ENCODE data around the gene OSBPL8.
"Not testable (repeated sequence)": the region's sequence is repeated elsewhere in the genome, so short reads cannot be mapped to it uniquely, and the experiment has no call there.

OSBPL8 gene

DNA sequence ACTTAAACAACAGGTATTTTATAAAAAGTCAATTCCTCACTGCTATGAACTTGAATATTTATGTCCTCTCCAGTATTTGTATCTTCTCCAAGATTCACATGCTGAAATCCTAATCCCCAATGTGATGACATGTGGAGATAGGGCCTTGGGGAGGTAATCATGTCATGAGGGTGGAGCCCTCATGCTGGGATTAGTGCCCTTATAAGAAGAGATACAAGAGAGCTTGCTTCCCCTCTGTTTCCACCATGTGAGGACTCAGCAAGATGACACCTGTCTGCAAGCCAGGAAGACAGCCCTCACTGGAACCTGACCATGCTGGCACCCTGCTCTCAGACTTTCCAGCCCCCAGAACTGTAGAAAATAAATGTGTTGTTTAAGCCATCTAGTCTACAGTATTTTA, 36.2 kb downstream of the OSBPL8 start:
- no peak for DNase-seq (ENCODE audit: low read depth in 2 of 2)

DNA sequence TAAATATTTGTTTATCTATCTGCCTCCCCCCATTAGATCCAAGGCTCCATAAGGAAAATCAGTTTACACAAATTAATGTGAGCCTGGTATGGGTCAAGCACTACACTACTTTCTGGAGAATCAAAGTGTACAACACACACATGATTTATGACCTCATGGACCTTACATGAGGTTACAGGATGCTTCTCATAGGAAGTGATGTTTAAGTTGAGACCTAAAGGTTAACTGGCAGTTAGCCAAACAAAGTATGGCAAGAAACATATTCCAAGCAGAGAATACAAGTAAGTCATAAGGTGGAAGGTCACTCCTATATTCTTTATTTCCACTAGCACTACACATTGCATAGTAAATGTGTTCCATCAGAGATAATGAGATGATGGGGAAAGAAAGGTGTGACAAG, 39.2 kb downstream of the OSBPL8 start:
- DNase-seq (ENCODE audit: low read depth in 2 of 2): no peak

DNA sequence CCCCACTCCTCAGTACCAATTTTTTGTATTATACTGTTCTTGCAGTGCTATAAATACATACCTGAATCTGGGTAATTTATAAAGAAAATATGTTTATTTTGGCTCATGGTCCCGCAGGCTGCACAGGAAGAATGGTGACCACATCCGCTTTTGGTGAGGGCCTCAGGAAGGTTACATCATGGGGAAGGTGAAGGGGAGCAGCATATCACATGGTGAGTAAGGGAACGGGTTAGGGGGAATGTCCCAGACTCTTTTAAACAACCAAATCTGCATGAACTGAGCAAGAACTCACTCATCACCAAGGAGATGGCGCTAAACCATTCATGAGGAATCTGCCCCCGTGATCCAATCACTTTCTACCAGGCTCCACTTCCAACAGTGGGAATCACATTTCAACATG, 40.0 kb downstream of the OSBPL8 start:
- no peak for DNase-seq (ENCODE audit: low read depth in 2 of 2)

DNA sequence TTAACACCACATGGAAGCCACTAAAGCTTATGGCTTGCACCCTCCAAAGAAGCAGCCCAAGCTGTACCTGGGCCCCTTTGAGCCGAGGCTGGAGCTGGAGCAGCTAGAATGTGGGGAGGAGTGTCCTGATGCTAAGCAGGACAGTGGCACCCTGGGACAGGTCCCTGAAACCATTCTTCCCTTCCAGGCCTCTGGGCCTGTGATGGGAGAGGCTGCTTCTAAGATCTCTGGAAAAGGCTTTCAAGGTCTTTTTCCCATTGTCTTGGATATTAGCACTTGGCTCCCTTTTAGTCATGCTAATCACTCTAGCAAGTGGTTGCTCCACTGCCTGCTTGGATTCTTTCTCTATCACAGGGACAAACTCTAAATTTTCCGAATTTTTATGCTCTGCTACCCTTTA, 40.9 kb downstream of the OSBPL8 start:
- no peak for DNase-seq (ENCODE audit: low read depth in 2 of 2)

DNA sequence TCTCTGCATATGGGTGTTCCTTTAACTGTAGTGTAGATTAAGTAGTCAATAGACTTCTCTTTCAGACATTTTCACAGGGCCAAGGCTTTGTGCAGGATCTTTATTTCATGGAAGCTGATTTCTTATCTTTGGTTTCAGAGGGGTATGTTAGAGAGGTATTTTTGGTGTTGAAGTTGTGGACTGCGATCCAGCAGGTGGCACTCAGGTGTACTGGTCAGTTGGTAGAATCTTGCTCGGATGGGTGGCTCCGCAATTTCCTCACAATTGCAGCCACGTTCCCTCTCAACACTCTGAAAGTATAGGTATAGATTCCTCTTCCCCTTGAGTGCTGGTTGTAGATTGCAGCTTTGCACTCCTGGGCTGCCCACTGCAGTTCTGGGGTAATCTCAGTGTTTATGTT, 44.3 kb downstream of the OSBPL8 start:
- no peak for DNase-seq (ENCODE audit: low read depth in 2 of 2)

DNA sequence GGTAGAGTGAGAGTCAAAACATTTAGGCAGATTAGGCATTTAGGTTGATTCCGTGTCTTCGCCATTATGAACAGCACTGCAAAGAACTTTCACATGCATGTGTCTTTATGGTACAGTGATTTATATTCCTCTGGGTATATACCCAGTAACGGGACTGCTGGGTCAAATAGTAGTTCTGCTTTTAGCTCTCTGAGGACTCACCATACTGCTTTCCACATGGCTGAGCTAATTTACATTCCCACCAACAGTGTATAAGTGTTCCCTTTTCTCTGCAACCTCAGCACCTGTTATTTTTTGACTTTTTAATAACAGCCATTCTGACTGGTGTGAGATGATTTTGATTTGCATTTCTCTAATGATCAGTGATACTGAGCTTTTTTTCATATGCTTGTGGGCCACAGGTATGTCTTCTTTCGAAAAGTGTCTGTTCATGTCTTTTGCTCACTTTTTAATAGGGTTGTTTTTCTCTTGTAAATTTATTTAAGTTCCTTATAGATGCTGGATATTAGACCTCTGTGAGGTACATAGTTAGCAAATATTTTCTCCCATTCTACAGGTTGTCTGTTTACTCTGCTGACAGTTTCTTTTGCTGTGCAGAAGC, 48.4 kb downstream of the OSBPL8 start:
- DNase-seq (ENCODE audit: low read depth in 2 of 2): not testable (repeated sequence)

DNA sequence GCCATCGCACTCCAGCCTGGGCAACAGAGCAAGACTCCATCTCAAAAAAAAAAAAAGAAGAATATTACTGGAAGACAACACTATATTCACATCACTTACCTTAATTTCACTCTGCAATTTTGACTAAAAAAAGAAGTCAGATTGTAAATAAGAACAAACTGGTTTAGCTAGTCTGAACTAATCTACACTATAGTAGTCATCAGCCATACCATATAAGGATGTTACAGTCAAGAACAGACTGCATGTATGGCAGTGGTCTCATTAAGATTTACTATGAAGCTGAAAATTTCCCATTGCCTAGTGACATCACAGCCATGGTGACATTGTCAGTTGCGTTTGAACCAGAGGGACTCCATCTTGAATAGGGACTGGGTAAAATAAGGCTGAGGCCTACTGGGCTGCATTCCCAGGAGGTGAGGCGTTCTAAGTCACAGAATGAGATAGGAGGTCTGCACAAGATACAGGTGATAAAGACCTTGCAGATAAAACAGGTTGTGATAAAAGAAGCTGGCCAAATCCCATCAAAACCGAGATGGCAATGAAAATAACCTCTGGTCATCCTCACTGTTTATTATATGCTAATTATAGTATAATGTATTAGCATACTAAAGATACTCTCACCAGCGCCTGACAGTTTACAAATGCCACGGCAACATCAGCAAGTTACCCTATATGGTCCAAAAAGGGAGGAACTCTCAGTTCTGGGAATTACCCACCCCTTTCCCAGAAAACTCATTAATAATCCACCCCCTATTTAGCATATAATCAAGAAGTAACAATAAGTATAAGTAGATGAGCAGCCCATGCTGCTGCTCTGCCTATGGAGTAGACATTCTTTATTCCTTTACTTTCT, 51.2 kb downstream of the OSBPL8 start:
- DNase-seq (ENCODE audit: low read depth in 2 of 2): no peak

DNA sequence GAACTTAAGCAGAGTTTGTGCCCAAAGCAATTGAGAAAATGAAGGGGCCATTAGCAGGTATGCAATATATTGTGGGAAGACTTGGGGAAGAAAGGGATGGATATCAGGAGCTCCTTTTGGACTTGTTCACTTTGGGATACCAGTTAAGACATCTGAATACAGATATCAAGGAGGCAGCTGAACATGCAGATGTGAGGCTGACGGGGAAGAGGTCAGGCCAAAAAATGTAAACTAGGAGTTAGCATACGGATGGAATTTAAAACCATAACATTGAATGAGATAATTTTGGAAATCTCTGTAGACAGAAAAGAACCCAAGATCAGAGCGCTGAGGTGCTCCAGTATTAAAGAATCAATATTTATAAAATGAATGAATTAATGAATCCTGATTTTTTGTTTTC, 53.4 kb downstream of the OSBPL8 start:
- no peak for DNase-seq (ENCODE audit: low read depth in 2 of 2)

DNA sequence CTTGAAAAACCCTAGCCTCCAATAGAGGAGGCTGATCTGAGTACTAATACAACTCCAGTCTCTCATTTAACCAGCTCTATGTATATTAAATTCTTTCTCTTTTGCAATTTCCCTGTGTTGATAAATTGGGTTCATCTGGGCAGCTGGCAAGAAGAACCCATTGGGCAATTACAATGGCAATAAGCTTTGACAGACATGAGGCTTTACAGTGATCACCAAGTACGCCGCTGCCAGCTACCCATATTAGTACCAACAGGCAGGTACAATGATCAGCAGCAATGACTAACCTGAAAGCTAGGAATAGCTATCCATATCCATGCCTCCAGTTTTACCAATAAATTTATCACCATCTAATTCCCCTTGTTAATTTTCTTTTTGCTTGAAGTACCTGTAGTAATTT, 54.5 kb downstream of the OSBPL8 start:
- DNase-seq (ENCODE audit: low read depth in 2 of 2): no peak

DNA sequence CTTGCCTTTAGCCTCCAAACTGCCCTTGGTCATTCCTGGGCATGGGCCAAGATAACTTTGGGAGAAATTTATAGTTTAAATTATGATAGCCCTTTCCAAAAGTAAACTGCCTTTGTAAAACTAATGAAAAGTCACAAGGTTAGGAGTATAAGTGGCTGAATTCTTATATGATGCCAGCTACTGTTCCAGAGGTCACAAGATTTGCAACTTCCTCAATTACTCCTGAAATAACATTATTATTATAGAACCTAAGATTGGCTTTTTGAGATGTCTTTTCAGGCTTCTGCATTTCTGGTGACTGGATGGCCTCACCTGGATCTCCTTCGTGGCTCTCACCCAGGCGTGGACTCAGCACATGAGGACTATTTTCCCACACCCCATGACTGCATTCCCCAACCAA, 55.0 kb downstream of the OSBPL8 start:
- no peak for DNase-seq (ENCODE audit: low read depth in 2 of 2)

DNA sequence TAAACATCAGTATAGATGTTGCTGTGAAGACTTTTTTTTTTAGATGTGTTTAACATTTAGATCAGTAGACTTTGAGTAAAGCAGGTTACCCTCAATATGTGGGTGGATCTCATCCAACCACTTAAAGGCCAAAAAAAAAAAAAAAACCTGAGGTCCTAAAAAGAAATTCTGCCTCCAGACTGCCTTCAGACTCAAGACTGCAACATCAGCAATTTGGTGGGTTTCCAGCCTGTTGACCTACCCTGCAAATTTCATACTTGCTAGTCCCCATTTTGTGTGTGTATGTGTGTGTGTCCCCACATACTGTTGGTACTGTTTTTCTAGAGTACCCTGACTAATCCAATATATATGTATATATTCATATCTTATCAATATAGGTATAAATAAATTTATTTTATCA, 55.6 kb downstream of the OSBPL8 start:
- no peak for DNase-seq (ENCODE audit: low read depth in 2 of 2)

DNA sequence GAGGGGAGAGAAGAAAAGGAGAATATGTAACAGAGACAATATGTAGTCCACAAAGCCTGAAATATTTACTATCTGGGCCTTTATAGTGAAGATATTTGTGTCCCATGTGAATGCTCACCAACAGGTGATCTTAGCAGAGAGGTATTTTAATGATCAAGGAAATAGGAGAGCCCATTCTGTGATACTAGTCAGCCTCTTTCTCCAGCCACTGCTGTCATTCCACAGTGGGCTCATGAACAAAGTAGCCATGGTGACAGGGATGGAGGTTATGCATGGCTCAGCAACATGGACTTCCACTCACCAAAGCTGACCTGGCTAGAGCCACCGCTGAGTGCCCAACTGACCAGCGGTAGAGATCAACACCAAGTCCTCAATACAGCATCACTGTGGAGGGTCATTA, 58.2 kb downstream of the OSBPL8 start:
- no peak for DNase-seq (ENCODE audit: low read depth in 2 of 2)

DNA sequence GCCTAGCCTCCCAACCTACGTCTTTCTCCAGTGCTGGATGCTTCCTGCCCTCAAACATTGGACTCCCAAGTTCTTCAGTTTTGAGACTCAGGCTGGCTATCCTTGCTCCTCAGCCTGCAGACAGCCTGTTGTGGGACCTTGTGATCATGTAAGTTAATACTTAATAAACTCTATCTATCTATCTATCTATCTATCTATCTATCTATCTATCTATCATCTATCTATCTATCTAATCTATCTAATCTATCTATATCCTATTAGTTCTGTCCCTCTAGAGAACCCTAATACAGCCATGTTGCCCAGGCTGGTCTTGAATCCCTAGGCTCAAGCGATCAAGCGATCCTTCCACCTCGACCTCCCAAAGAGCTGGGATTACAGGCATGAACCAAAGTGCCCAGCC, 60.4 kb downstream of the OSBPL8 start:
- DNase-seq (ENCODE audit: low read depth in 2 of 2): not testable (repeated sequence)

DNA sequence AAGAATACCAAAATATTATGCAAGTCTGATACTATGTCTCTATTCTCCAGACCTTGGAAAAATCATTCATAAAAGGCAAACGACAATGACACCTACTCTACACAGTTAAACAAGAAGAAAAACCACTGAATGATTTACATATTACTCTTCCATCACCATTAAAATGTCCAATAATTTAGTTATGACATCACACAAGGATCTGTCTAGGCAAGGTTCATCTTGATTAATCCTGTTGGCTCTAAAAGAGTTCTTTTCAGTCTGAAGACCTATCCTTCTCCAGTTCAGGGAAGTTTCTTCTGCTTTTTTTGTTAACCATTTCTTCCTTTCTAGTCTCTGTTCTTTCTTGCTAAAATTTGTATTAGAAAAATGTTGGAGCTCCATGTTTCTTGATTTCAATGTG, 64.0 kb downstream of the OSBPL8 start:
- no peak for DNase-seq (ENCODE audit: low read depth in 2 of 2)

DNA sequence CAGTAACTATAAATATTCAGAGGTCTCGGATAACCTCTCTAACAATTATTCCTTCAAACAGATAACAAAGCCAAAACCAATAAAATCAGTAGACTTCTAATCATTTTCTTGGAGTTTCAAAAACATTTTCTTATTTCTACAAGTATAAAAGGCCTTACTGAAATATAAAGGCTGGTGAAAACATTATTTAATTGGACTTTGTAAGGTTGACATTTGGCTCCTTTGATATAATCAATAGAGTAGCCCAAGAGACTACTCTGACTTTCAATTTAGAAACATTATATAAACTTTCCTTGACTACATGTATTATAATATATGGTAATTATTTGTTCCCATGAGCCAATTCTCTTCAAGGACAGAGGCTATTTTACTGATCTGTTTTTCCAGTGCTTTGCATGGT, 68.3 kb downstream of the OSBPL8 start:
- no peak for DNase-seq (ENCODE audit: low read depth in 2 of 2)

DNA sequence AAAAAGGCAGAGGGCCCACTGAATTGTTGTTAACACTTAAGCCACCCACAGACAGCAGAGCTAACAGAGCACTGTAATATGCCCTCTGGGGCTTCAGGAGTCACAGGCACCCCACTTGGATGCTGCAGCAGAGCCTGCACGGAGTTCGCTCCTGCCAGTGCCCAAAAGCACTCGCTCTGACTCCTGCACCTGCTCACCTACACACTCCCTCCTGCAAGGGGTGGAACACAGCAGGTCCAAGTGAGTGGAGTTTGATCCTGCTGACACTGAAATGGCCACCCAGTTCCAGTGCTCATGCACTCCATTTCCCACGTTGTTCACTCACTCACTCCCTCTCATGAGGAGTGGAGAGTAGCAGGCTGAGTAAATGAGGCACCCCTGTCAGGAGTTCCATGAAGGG, 68.8 kb downstream of the OSBPL8 start:
- no peak for DNase-seq (ENCODE audit: low read depth in 2 of 2)

DNA sequence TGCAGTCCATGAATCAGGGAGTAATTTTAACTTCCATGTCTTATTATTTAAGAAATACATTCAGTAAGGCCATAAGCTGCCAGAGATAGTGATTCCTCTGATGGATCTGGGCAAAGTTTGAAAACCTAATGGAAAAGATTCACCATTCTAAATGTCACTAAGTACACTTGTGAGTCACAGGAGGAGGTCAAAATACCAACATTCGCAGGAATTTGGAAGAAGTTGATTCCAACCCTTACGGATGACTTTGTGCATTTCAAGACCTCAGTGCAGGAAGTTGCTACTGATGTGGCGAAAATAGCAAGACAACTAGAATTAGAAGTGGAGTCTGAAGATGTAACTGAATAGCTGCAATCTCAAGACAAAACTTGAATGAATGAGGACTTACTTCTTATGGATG, 69.8 kb downstream of the OSBPL8 start:
- DNase-seq (ENCODE audit: low read depth in 2 of 2): no peak

DNA sequence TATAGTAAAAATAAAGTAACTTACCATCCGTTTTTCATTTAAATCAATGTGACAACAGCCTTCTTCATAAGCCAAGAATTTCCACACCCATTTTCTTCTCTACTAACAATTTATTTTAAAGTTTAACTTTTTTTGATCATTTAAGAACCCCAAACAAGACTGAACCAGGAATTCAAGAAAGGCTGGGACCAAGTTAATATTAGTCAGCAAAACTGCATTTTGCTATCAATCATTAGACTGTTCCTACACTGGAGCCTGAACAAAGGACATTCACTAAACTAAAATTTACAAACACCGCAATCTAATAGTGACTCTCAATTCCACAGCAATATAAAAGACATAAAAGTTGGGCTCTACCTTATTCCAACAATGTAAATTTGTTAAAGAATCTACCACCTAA, 73.6 kb downstream of the OSBPL8 start:
- DNase-seq (ENCODE audit: low read depth in 2 of 2): no peak

DNA sequence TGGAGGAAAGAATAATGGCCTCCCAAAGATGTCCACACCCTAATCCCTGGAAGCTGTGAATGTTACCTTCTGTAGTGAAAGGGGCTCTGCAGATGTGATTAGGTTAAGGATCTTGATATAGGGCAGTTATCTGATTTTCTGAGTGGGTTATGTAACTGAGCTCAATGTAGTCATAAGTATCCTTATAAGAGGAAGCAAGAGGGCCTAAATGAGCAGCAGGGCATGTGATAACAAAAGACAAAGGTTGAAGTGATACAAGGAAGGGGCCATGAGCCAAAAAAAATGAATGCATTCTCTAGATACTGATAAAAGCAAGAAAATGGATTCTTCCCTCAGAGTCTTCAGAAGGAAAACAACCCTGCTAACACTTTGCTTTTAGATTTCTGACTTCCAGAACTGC, 78.8 kb downstream of the OSBPL8 start:
- DNase-seq (ENCODE audit: low read depth in 2 of 2): no peak

DNA sequence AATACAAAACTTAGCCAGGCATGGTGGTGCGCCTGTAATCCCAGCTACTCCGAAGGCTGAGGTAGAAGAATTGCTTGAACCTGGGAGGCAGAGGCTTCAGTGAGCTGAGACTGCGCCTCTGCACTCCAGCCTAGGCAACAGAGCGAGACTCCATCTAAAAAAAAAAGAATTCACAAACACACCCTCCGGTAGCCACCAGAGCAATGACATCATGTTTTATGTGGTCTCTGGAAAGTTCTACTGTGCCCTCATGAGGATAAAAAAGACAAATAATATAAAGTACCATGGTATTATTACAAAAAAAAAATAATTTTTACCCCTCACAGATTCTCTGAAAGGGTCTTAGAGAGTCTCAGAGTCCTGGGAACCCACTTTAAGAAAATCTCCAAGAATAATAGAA, 81.5 kb downstream of the OSBPL8 start:
- no peak for DNase-seq (ENCODE audit: low read depth in 2 of 2)

DNA sequence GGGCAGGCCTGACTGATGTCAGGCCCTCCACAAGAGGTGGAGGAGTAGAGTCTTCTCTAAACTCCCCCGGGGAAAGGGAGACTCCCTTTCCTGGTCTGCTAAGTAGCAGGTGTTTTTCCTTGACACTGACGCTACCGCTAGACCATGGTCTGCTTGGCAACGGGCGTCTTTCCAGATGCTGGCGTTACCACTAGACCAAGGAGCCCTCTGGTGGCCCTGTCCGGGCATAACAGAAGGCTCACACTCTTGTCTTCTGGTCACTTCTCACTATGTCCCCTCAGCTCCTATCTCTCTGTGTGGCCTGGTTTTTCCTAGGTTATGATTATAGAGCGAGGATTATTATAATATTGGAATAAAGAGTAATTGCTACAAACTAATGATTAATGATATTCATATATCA, 86.7 kb downstream of the OSBPL8 start:
- not testable (repeated sequence) for DNase-seq (ENCODE audit: low read depth in 2 of 2)

DNA sequence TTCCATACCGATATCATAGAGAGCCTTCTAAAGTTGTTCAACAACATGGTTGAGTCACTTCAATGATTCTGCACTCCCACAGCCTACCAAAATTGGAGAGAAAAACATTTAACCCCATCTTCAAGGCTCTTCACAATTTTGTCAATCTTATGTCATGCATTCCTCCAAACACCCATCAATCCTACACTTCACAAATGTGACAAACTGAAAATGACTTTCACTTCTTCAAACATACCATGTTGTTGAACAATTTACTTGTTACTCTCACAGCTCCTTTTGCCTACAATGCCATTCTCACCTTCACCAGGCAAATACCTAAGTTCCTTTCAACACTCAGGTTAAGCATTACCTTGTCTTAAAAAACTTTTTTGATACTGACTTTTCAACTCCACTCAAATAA, 88.0 kb downstream of the OSBPL8 start:
- DNase-seq (ENCODE audit: low read depth in 2 of 2): no peak

DNA sequence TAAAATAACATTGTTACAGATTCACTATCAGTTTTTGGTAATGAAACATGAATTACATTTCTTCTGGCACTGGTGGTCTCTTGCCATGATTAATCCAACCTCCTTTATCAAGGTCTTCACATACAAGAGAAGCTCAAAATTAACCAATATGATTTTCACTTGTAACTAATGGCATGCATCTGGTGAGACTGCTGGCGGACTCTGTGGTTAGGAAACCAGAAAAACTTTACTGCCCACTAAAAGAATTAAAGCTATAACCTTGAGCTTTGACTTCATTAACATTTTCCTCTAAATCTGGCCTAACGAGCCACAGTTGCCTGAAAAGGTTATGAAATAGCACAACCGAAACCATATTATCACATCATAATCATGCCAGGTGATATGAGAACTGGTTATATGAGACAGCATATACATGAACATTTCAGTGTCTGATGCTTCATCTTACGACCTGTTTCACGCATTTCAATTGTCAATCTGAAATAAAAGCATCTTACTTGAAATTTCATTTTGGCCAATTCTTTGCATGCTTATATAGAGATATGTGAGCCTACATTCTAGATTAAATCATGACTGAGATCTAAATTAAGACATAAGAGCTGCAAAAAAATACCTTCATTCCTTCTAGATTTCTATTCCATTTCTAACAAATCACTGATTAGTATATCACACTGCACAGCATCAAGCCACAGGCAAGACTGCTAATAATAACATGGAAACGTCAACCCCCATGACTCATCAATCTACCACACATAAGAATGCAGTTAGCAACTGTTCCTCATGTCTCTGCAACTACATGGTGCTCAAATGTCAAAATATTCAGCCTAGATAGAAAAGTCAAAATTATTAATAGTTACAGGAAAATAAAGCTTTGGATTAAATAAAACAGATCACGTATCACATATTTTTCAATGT, 89.3 kb downstream of the OSBPL8 start:
- DNase-seq (ENCODE audit: low read depth in 2 of 2): peak; percentile 73 to 76
